ENCODE data around the gene DDTL. TPM values are rescaled to one million over a fixed set of nuclear protein-coding genes. Genes with fewer than 3 reads are reported as not detected.
A peak's percentile ranks its signal among the peaks of the same experiment; 100 is the strongest.
"Not testable (repeated sequence)": the region's sequence is repeated elsewhere in the genome, so short reads cannot be mapped to it uniquely, and the experiment has no call there.

The DDTL gene
- total RNA-seq (2014; rRNA removed) = 0.11 TPM in 1 of 2 replicates, not detected in the other
- 1.8 TPM for polyA plus RNA-seq (2012)

DNA sequence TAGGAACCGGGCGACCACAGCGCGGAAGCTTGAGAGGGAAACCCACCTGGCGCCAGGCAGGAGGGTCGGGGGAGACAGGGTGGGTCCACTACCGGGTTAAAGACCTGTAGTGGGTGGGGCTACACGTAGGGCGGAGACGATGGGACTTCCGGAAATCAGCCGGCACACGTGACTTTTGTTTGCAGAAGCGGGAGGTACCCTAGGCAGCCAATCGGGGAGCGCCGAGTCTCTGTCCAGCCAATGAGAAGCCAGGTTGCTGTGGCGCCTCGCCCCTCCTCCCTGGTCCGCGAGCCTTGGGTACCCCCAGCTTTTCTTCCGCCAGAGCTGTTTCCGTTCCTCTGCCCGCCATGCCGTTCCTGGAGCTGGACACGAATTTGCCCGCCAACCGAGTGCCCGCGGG lies at the start of gene DDTL:
TSS of gene DDTL (plus strand) at position 321 of the 400 bp plus-strand sequence. CDS start at position 348, 27 bp downstream.
- DNase-seq (ENCODE audit: low read depth) = not testable (repeated sequence)

DNA sequence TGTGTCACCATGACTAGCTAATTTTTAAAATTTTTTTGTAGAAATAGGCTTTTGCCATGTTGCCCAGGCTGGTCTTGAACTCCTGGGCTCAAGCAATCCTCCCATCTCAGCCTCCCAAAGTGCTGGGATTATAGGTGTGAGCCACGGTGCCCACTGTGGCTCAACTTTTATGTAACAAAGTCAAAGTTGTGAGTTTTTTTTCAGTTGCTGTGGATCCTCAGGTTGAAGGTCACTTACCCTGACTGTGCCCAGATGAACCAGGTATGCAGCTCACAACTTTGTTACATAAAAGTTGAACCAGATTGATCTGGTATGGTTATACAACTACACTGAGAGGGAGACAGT lies 46.4 kb upstream of the DDTL start:
- DNase-seq (ENCODE audit: low read depth) = not testable (repeated sequence)

DNA sequence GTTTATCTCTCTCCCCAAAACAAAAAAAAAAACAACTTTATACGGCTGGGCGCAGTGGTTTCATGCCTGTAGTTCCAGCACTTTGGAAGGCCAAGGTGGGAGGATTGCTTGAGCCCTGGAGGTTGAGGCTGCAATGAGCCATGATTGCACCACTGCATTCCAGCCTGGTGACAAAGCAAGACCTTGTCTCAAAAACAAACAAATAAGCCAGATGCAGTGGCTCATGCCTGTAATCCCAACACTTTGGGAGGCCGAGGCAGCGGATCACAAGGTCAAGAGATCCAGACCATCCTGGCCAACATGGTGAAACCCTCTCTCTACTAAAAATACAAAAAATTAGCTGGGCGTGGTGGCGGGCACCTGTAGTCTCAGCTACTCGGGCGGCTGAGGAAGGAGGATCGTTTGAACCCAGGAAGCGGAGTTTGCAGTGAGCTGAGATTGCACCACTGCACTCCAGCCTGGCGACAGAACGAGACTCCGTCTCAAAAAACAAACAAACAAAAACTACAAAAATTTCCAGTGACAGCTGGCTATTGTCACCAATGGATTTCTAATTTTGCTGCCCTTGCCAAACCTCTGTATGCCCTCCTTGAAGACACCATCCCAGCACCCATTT lies 45.0 kb upstream of the DDTL start:
- DNase-seq (ENCODE audit: low read depth) = peak; percentile 41

GRCh38 chr22:23922921-23923320 lies 43.8 kb upstream of the DDTL start:
- DNase-seq (ENCODE audit: low read depth) = no peak

GRCh38 chr22:23925020-23925606 lies 41.6 kb upstream of the DDTL start:
- DNase-seq (ENCODE audit: low read depth) = no peak

DNA sequence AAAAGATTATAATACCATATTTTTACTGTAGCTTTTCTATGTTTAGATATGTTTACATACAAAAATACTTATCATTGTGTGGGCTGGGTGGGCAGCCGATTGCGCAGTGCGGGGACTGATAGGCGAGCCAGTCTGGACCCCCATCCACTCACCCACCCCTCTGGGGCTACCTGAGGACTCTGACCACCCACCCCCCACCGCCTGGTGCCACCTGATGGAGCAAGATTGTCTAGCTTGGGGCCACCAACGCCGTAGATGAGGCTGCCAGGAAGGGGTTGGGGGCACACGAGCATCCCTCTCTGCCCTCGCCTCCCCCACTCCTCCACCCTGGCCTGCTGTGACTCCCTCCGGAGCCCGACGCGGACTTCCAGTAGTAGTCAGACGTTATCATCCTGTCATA lies 40.1 kb upstream of the DDTL start:
- no peak for DNase-seq (ENCODE audit: low read depth)

DNA sequence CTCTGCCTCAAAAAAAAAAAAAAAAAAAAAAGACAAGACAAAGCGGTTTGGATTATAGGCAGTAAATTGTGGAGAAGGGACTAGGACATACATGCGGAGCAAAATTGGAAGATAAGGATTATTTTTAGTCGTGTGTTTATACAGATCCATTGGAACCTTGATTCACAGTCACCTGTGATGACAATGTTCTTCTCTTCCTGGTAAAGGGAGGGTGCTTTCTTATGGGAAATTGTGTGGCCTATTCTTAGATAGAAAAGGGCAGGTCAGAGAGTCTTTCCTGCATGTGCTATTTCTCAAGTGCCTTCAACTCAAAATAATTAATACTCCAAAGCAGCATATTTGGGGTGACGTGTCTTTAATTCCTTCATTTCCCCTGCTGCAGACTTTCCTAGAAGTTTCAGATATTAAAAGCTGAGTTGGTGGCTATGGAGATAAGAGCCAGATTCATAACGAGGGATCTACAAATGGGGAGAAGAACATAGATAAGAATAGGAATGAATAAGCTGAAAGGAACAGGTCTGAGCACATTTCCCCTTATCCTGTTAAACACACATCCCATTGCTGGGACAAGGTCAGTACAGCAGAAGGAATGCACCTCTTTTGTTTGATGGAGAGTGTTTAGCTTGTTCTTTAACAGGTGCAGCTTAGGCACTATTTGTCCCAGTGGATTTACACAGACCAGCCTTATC lies 28.2 kb upstream of the DDTL start:
- no peak for DNase-seq (ENCODE audit: low read depth)

- DNase-seq (ENCODE audit: low read depth) = no peak
Measured at GRCh38 chr22:23939017-23939357, 27.7 kb upstream of the DDTL start.

DNA sequence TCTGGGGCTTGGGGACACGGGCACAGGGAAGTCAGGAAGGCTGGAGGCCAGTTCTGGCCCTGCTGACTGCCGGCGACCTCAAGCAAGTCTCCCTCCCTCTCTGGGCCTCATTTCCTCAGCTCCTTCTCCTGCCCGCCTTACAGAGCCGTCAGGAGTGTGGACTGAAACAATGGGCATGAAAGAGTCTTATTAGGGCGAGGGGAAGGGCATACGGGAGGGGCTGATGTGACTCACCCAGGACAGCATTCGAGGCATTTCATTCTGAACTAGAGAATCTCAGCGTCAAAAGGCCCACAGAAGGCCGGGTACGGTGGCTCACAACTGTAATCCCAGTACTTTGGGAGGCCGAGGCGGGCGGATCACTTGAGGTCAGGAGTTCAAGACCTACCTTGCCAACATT lies 26.5 kb upstream of the DDTL start:
- DNase-seq (ENCODE audit: low read depth) = not testable (repeated sequence)

DNA sequence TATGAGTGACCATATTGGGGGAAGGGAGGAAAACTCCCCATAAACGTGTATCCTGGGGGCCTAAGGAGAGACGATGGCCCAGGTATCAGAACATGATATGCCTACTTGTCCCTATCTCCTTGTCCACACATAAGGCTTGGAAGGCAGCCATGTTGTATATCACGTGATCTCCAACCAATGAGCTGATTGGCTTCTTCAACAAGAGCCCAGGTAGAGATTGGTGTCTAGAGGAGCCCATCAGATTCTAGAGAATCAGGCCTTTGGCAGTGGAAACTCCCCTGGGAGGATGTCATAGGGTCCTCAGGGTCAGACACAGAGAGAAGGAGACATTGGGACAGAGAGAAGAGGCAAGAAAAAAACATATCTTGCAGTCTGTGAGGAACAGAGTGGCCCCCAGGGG lies 19.3 kb upstream of the DDTL start:
- DNase-seq (ENCODE audit: low read depth) = not testable (repeated sequence)

DNA sequence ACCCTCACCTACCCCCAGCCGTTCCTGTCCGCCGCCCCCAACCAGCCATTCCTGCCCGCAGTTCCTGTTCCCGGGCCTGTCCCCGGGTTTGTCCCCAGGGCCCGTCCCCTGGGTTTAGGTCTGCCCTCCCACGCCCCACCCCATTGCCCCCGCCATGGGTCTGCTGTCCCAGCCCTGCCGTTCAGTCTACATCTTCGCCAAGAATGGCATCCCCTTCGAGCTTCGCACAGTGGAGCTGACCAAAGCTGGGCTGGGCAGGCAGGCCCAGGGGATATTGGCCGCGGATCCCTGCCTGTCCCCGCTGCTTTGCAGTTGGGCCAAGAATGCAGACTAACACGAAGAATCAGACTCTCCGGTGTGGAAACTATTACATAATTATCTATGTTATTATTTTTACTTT lies 16.9 kb upstream of the DDTL start:
- DNase-seq (ENCODE audit: low read depth) = not testable (repeated sequence)

GRCh38 chr22:23951383-23951782 lies 15.3 kb upstream of the DDTL start:
- not testable (repeated sequence) for DNase-seq (ENCODE audit: low read depth)

- DNase-seq (ENCODE audit: low read depth) = not testable (repeated sequence)
Measured at GRCh38 chr22:23952794-23953405, 13.8 kb upstream of the DDTL start.

DNA sequence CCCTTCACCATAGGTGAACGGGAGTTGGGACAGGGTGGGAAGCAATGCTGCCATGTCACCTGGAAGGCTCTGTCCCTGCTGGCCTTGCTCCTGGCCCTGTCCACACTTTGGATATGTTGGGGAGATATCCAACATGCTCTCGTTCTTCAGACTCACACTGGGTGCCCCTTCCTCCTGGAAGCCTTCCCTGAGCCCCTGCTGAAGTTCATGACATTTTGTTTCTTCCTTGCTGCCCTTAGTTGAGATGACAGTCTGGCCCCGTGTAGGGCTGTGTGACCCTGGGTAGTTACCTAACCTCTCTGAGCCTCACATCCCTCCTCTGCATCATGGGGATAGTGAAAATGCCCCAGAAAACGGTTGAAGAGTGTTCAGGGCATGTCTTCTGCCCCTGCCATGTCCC lies 13.2 kb upstream of the DDTL start:
- not testable (repeated sequence) for DNase-seq (ENCODE audit: low read depth)

DNA sequence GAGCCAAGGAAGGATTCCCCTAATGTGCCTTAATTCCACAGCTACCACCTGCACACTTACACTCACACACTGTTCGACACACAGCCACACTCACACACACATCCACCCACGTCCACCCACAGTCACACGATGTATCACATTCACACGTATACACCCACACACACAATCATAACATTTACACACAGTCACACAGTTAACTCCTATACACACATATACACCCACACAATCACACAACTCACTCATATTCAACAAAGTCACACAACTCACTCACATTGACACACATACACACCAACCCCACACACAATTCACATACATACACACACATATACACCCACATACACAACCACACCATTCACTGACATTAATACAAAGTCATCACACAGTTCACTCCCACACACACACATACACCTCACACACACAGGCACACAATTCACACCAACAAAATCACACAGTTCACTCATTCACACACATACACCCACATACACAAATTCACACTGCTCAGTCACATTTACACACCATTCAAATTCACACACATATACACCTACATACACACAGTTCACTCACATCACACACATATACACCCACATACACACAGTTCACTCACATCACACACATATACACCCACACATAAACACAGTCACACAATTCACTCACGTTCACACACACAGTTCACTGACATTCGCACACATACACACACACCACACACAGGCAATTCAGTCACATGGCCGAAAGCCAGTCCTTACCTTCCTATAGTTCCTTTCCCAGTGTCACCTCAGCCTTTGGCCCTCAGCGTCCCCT lies 12.3 kb upstream of the DDTL start:
- not testable (repeated sequence) for DNase-seq (ENCODE audit: low read depth)

GRCh38 chr22:23954991-23955305 lies 11.7 kb upstream of the DDTL start:
- not testable (repeated sequence) for DNase-seq (ENCODE audit: low read depth)

GRCh38 chr22:23955886-23956285 lies 10.8 kb upstream of the DDTL start:
- not testable (repeated sequence) for DNase-seq (ENCODE audit: low read depth)

- peak; percentile 56 for DNase-seq (ENCODE audit: low read depth)
Measured at GRCh38 chr22:23956301-23956900, 10.3 kb upstream of the DDTL start.

DNA sequence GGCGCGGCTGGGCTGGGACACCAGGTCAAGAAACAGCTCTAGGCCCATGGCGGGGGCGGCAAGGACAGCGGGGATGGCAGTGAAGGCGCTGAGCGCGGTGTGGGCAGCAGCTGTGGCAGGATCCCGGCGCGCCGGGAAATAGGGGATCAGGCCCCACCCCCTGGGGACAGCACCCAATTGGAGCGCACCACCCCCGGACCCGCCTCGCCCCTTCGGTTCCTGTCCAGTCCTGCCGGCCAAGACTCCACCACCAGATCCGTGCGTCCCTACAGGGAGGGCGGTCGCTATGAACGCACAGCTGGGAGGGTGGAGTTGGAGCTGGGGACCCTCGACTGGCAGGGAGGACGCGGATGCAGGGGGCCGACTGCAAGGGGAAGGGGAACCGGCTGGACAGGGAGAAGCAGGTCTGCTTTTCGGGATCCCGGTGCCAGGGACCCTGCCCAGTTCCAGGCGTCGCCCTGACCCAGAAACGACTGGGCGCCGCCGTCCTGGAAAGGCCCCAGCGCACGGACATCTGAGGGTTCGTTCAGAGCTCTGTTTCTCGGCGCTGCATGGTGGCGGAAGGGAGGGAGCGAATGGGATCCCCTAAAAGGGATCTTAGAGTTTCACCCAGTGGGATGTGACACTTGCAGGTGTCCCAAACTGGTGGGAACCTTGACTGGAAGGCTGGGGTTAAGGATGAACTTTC lies 5.5 kb upstream of the DDTL start, which contains the start of gene GSTT2B:
TSS of gene GSTT2B (minus strand) at position 112 of the 688 bp plus-strand sequence. CDS start at position 48, 64 bp downstream.
- not testable (repeated sequence) for DNase-seq (ENCODE audit: low read depth)

- DNase-seq (ENCODE audit: low read depth) = not testable (repeated sequence)
Measured at GRCh38 chr22:23966094-23966493, 594 bp upstream of the DDTL start.

DNA sequence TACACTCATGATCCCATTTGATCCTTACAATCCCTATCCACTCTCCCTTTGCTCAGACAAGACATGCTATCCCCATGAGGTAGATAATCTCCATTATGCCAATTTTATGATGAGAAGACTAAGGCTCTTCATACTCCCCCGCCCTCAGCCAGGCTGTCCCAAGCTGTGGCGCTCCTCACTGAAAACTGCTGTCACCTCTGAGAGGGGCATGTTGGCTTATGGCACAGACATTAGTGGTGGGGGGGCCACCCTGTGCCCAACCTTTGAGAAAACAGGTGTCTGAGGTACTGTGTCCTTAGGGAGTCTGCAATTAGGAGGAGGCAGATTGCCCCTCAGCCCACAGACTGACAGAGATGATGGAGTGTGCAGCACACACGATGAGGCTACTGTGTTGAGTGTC lies 2.4 kb downstream of the DDTL start:
- DNase-seq (ENCODE audit: low read depth) = no peak

All from LHCN-M2 (cell line).